HFF-Myc (cell line): Measurements from ENCODE around the gene DNM2.
"Not testable (repeated sequence)": the region's sequence is repeated elsewhere in the genome, so short reads cannot be mapped to it uniquely, and the experiment has no call there.

Experiments
- DNase-seq: peaks from one replicate; pipeline ENCODE4 v3.0.0-alpha.2; 2011; ENCODE audit warnings: low read depth; ENCODE audit errors: extremely low read depth
- H3K4me3 ChIP-seq: replicated peaks from 2 replicates; pipeline ENCODE4 v1.5.1; 2011; ENCODE audit warnings: low read depth, mild to moderate bottlenecking, control low read depth, low read length
- TF ChIP-seq, protein P1 (sequence below): IDR thresholded peaks from 2 replicates; pipeline ENCODE4 v1.5.1; 2012; ENCODE audit warnings: mild to moderate bottlenecking, low read depth, low read length, control low read depth; ENCODE audit errors: missing control alignments

Gene DNM2

DNA sequence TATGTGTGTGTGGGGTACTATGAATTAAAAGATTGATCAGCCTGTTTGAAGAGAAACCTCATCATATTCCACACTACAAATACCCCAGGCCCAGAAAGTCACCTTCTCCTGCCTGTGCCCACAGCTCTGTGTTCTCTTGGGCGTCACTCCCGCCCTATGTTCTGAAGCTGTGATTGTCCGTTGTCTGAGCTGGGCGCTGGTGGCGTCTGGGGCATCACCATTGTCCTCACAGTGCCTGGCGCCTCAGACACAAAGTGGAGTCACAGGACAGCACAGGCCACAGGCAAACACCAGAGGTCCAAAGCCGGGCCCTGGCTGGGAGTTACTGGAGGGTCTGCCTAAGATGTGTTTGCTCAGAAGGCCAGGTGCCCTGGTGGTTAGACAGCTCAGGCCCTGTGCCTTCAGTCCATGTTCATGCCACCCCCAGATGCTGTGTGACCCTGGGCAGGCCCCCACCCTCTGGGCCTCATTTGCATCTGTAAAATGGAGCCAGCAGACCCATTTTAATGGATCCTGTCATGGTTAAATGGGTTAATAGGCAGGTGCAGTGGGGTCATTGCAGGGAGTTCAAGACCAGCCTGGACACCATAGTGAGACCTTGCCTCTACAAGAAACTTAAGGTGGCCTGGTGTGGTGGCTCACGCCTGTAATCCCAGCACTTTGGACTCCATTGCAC lies 34.5 kb downstream of the DNM2 start:
- TF ChIP-seq, protein P1, sequence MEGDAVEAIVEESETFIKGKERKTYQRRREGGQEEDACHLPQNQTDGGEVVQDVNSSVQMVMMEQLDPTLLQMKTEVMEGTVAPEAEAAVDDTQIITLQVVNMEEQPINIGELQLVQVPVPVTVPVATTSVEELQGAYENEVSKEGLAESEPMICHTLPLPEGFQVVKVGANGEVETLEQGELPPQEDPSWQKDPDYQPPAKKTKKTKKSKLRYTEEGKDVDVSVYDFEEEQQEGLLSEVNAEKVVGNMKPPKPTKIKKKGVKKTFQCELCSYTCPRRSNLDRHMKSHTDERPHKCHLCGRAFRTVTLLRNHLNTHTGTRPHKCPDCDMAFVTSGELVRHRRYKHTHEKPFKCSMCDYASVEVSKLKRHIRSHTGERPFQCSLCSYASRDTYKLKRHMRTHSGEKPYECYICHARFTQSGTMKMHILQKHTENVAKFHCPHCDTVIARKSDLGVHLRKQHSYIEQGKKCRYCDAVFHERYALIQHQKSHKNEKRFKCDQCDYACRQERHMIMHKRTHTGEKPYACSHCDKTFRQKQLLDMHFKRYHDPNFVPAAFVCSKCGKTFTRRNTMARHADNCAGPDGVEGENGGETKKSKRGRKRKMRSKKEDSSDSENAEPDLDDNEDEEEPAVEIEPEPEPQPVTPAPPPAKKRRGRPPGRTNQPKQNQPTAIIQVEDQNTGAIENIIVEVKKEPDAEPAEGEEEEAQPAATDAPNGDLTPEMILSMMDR = no peak
- no peak overlapping the region for H3K4me3 ChIP-seq
- no peak for DNase-seq

DNA sequence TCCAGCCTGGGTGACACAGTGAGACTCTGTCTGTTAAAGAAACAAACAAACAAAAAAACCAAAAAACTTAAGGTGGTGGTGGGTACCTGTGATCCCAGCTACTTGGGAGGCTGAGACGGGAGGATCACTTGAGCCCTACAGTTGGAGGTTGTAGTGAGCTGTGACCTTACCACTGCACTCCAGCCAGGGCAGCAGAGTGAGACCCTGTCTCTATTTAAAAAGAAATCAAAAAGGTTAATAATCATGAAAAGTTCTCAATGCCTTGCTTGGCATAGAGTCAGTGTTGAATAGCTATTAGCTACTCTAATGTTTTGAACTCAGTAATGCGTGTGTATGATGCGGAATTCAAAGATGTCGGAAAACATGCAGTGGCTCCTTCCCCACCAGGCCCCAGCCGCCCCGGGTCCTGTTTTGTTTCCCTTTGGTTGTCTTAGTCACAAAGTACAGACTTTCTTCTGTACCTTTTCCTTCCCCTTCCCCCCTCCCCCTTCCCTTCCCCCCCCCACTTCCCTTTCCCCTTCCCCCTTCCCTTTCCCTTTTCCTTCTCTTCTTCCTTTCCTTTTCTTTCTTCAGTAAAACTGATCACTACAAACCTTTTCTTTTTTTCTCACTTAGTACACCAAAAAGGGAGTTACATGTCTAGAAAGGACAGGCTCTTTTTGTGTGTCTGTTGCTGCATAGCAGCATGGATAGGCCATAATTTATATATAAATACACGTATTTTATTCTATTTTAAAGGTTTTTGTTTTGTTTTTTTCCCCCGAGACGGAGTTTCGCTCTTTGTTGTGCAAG lies 35.2 kb downstream of the DNM2 start:
- TF ChIP-seq, protein P1 = no peak
- no peak overlapping the region for H3K4me3 ChIP-seq
- DNase-seq = no peak

DNA sequence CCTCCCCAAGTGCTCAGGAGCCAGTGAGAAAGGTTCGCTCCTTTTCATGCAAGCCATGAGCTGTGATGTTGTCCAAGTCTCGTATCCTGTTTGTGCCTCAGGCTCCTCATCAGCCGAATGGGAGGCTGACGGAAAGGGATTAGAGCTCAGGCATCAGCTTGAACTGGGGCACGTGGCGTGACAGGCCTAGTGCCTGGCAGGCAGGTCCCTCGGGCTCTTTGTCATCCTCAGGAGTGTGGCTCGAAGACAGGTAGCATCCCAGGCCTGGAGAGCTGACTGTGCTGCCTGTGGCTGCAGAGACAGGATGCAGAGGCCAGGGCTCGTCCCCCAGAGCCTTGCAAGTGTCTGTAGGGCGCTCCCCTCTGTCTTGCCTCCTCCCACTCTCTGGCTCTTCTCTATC lies 38.5 kb downstream of the DNM2 start:
- DNase-seq = no peak
- no peak overlapping the region for H3K4me3 ChIP-seq

DNA sequence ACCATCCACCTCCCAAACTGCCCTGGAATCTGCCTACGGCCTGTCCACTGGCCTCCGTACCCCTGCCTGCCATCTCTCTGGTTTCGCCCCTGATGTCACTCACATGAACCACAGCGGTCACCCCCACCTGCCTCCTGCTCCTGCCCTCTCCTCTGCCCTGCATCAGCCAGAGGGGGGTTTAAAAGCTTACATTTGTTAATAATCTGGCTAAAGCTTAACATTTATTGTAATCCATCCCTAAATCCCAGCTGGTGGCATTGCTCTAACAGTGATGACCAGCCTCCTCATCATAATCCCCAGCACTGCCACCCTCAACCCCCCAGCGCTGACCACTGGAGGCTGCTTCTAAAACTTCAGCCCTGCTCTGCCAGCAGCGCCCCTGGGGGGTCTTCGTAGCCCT lies 38.9 kb downstream of the DNM2 start:
- no peak for DNase-seq
- TF ChIP-seq, protein P1 = no peak
- no peak overlapping the region for H3K4me3 ChIP-seq

More for the DNA sequence above, 38.5 kb downstream of the DNM2 start:
- TF ChIP-seq, protein P1 = no peak

DNA sequence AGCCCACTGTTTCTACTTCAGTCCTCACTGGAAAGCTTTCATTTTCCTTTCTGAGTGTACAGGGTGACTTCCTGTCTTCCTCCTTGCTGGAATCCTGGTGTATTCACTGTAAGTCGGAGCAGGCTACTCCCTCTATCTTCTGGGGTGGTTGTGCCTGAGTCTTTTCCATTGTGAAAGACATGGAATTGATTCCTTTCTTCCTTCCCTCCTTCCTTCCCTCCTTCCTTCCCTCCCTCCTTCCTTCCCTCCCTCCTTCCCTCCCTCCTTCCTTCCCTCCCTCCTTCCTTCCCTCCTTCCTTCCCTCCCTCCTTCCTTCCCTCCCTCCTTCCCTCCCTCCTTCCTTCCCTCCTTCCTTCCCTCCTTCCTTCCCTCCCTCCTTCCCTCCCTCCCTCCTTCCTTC lies 40.2 kb downstream of the DNM2 start:
- H3K4me3 ChIP-seq, DNase-seq: not testable (repeated sequence)

DNA sequence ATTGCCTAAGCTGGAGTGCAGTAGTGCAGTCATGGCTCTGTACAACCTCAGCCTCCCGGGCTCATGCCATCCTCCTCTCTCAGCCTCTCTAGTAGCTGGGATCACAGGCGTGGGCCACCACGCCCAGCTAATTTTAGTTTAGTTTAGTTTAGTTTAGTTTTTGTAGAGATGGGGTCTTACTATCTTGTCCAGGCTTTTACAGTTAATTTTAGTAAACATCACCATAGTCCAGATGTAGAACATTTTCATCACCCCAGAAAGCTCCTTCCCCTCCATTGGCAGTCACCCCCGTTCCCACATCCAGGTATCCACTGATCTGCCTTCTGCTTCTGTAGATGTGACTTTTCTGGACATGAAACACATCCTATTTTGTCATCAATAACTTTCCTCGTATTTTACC lies 41.1 kb downstream of the DNM2 start:
- H3K4me3 ChIP-seq = peak overlapping the region; percentile 18; the same call in 1 of the 2 replicates
- DNase-seq = no peak
- TF ChIP-seq, protein P1 = no peak

DNA sequence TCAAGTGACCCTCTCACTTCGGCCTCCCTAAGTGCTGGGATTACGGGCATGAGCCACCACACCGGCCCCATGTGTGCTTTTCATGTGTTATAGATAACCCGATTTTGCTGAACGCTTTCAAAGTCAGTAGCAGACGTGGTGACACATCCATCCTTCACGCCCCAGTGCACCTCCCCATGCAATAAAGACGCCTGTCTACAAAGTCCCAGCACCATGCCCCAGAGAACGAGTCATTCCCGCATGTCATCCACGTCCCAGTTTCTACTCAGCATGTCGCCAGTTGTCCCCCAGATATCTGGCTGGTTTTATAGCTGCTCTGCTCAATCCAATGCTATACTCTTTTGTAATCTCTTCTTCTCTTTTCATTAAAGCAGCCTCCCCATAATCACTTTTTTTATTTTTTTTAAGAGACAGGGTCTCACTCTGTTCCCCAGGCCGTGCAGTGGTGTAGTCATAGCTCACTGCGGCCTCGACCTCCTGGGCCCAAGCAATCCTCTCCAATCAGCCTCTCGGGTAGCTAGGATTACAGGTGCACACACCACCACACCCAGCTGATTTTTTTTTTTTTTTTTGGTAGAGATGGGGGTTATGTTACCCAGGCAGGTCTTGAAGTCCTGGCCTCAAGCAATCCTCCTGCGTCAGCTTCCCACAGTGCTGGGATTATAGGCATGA lies 42.5 kb downstream of the DNM2 start:
- no peak for DNase-seq
- no peak overlapping the region for H3K4me3 ChIP-seq
- TF ChIP-seq, protein P1 = no peak
